Ishikawa (cell line): Measurements from ENCODE around the gene CRTC1.

Experiments
- NFIC ChIP-seq: IDR thresholded peaks from 2 replicates; pipeline ENCODE4 v1.6.1; 2012
- TAF1 ChIP-seq: IDR thresholded peaks from 2 replicates; pipeline ENCODE4 v1.6.1; 2012; ENCODE audit warnings: low read depth, mild to moderate bottlenecking
- TEAD4 ChIP-seq: IDR thresholded peaks from 2 replicates; pipeline ENCODE4 v1.6.1; 2012
- USF1 ChIP-seq: IDR thresholded peaks from 2 replicates; pipeline ENCODE4 v1.6.1; 2012

- TF ChIP-seq USF1 (no peak), NFIC (peak; percentile 90), TEAD4 (no peak; the same call in 1 of the 2 replicates), TAF1 (no peak)
Measured at GRCh38 chr19:18697680-18698079, 14.2 kb downstream of the CRTC1 start.
